B cell (primary cell): Measurements from ENCODE around the gene TMIE. TPM values are rescaled to one million over a fixed set of nuclear protein-coding genes. Genes with fewer than 3 reads are reported as not detected.

Experiments used
- ATAC-seq: fragments of 200-7000 bp; cut with Tn5 transposase; one replicate; pipeline ENCODE4 v1.10.0; 2021; ENCODE audit warnings: low read depth, mild to moderate bottlenecking, moderate number of reproducible peaks, moderate library complexity
- CTCF ChIA-PET: fragments of 350-600 bp; sonication (Branson Sonifier 250); formaldehyde crosslinking; loops from one replicate; lab custom pipeline; 2021; ENCODE audit warnings: antibody characterized with exemption, inconsistent platforms; lab: Charles Lee
- POLR2A ChIA-PET: fragments of 350-600 bp; sonication (Branson Sonifier 250); formaldehyde crosslinking; loops from one replicate; lab custom pipeline; 2021; ENCODE audit warnings: antibody characterized with exemption; lab: Charles Lee
- DNase-seq: peaks from one replicate; pipeline ENCODE4 v3.0.0; 2013
- H2AFZ ChIP-seq: 2 replicates; pipeline ENCODE4 v1.6.1; 2012; ENCODE audit warnings: mild to moderate bottlenecking, low read depth, low read length; ENCODE audit not compliant: insufficient read depth, poor library complexity, severe bottlenecking
- H3K27ac ChIP-seq, 2 donors: 1 replicate in 1 of 2; 2 replicates in 1 of 2; pipeline ENCODE4 v1.5.1; 2012 to 2013; ENCODE audit warnings: low read length in 2 of 2, mild to moderate bottlenecking in 2 of 2, moderate library complexity in 1 of 2
- H3K27me3 ChIP-seq, 4 experiments: fragments of 200-600 bp in 1 of 4; sonication (generic) in 1 of 4; replicated peaks in 1 of 4; 1 replicate in 2 of 4; 2 replicates in 2 of 4; pipeline versions ENCODE4 v1.6.1 to v1.7.0; 2013 to 2016; ENCODE audit warnings: low read length in 3 of 4, mild to moderate bottlenecking in 2 of 4, mixed read lengths in 1 of 4, moderate library complexity in 1 of 4; ENCODE audit not compliant: insufficient read depth in 4 of 4, control insufficient read depth in 3 of 4; ENCODE audit errors: control extremely low read depth in 1 of 4
- H3K36me3 ChIP-seq, 2 experiments: replicated peaks in 1 of 2; 1 replicate in 1 of 2; 2 replicates in 1 of 2; pipeline versions ENCODE4 v1.6.1 to v1.7.1; 2013; ENCODE audit warnings: low read length in 1 of 2; ENCODE audit not compliant: insufficient read depth in 2 of 2, control insufficient read depth in 1 of 2; ENCODE audit errors: control extremely low read depth in 1 of 2, extremely low read depth in 1 of 2
- H3K4me1 ChIP-seq, 2 donors: fragments of 200-600 bp in 1 of 2; sonication (generic) in 1 of 2; 1 replicate in 1 of 2; 2 replicates in 1 of 2; pipeline versions ENCODE4 v1.5.1 to v1.6.1; 2013 to 2017; ENCODE audit warnings: low read length in 2 of 2; ENCODE audit not compliant: control insufficient read depth in 2 of 2, insufficient read depth in 2 of 2
- H3K4me2 ChIP-seq: replicated peaks from 2 replicates; pipeline ENCODE3; 2012; ENCODE audit warnings: mild to moderate bottlenecking, low read depth, low read length; ENCODE audit not compliant: poor library complexity, severe bottlenecking
- H3K4me3 ChIP-seq, 5 experiments: fragments of 200-600 bp in 1 of 5; sonication (generic) in 1 of 5; 1 replicate in 3 of 5; 2 replicates in 2 of 5; pipeline versions ENCODE4 v1.5.1 to v1.7.0; 2011 to 2016; ENCODE audit warnings: low read length in 4 of 5, mild to moderate bottlenecking in 4 of 5, low read depth in 2 of 5, control low read depth in 1 of 5, moderate library complexity in 1 of 5; ENCODE audit not compliant: insufficient read depth in 1 of 5; ENCODE audit errors: control extremely low read depth in 1 of 5, extremely low read depth in 1 of 5
- H3K79me2 ChIP-seq: fragments of 200-600 bp; sonication (generic); one replicate; pipeline ENCODE4 v1.6.0; 2016; ENCODE audit warnings: low read length; ENCODE audit not compliant: control insufficient read depth, insufficient read depth
- H3K9ac ChIP-seq: fragments of 200-600 bp; sonication (generic); 2 replicates; pipeline ENCODE4 v1.6.1; 2017; ENCODE audit warnings: mild to moderate bottlenecking, low read length, moderate library complexity
- H3K9me3 ChIP-seq, 3 donors: one replicate each; pipeline versions ENCODE4 v1.6.1 to v1.7.1; 2013; ENCODE audit warnings: low read length in 2 of 3; ENCODE audit not compliant: control insufficient read depth in 2 of 3, insufficient read depth in 1 of 3; ENCODE audit errors: control extremely low read depth in 1 of 3
- H4K20me1 ChIP-seq: 2 replicates; pipeline ENCODE4 v1.6.0; 2012; ENCODE audit warnings: mild to moderate bottlenecking, low read length; ENCODE audit not compliant: insufficient read depth, control insufficient read depth, poor library complexity, severe bottlenecking
- H3K27ac Mint-ChIP-seq: one replicate; pipeline ENCODE4 v1.8.0; 2021; ENCODE audit warnings: mixed read lengths
- H3K27me3 Mint-ChIP-seq: one replicate; pipeline ENCODE4 v1.8.0; 2021; ENCODE audit warnings: mixed read lengths
- H3K4me1 Mint-ChIP-seq: one replicate; pipeline ENCODE4 v1.8.0; 2021; ENCODE audit warnings: mixed read lengths
- H3K4me3 Mint-ChIP-seq: one replicate; pipeline ENCODE4 v1.8.0; 2021; ENCODE audit warnings: mixed read lengths
- H3K9me3 Mint-ChIP-seq: one replicate; pipeline ENCODE4 v1.8.0; 2022; ENCODE audit warnings: mixed read lengths; ENCODE audit not compliant: insufficient read depth
- EZH2 ChIP-seq: IDR thresholded peaks from 2 replicates; pipeline ENCODE4 v1.6.1; 2012; ENCODE audit warnings: borderline replicate concordance, low read depth, mild to moderate bottlenecking, moderate library complexity, low read length; ENCODE audit not compliant: insufficient read depth, poor library complexity, severe bottlenecking
- WGBS: methylation state at CpG from one replicate; pipeline ENCODE4 v1.1.5; 2013; ENCODE audit warnings: missing lambda C conversion rate; ENCODE audit not compliant: insufficient coverage; 5-methylcytosine and 5-hydroxymethylcytosine counted together
- intact Hi-C: fragments of 100-400 bp; cut with micrococcal nuclease; formaldehyde crosslinking; loops from one replicate; pipeline ENCODE4 v1.10.0; 2022
- polyA plus RNA-seq: library from polyadenylated mRNA; depleted of rRNA; stranded (reverse); fragments of >200 nt; gene quantifications from 2 replicates; pipeline ENCODE4 v1.2.3, GENCODE V29; 2012
- total RNA-seq, 2 donors: library from RNA; stranded (reverse); fragments of 120-200 nt in 1 of 2; gene quantifications; 1 replicate in 1 of 2; 2 replicates in 1 of 2; pipeline versions ENCODE4 v1.2.3 to v1.2.4, GENCODE V29; 2013 to 2022
- TF ChIP-seq, protein P1 (sequence below): fragments of 200-600 bp; IDR thresholded peaks from one replicate; pipeline ENCODE4 v1.8.0; 2022; ENCODE audit warnings: antibody characterized with exemption, mild to moderate bottlenecking

Gene TMIE
- total and polyA plus RNA-seq, 2 donors (not counting 1 experiment from before 2014, with no cell fraction given), result not detected

DNA sequence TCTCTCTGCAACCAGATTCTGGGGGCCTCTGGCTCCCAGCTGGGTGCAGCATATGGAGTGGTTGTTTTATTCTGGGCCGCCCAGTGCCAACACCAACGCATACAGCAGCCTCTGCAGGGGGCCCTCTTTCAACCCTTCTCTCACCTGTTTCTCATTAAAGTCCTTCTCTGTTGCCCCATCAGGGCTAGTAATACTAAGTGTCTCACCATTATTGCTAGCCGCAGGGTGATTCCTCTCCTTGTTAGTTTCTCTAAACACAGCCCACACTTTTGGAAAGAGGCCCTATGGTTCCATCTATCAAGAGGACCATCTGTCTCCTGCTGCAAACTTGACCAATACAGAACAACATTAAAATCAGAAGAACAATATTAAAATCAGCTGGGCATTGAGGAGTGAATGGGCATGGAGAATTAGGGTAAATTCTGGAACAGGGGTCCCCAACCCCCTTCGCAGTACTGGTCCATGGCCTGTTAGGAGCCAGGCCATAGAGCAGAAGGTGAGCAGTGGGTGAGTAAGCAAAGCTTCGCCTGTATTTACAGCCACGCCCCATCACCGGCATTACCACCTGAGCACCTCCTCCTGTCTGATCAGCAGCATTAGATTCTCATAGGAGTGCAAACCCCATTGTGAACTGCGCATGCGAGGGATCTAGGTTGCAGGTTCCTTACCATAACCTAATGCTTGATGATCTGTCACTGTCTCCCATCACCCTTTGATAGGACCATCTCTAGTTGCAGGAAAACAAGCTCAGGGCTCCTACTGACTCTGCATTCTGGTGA, 44.2 kb upstream of the TMIE start:
- Histone ChIP-seq H3K4me1 (peaks cover 0 to 4% of the 10 kb centered on the region in 2 donors), H3K27ac (no peak overlapping the region), H3K4me3 (no peak overlapping the region), H3K36me3 (no peaks in the 10 kb centered on the region), H3K27me3 (peaks cover 0 to 4% (median 1%) of the 10 kb centered on the region in 4 experiments), H4K20me1 (no peaks in the 10 kb centered on the region), H3K9ac (no peak overlapping the region), H3K79me2 (no peaks in the 10 kb centered on the region), H2AFZ (no peak overlapping the region), H3K4me2 (no peak overlapping the region), H3K9me3 (peaks cover 0 to 5% (median 4%) of the 10 kb centered on the region in 3 donors)
- H3K4me3 Mint-ChIP-seq, result no peak overlapping the region
- H3K27me3 Mint-ChIP-seq, result peaks cover 19% of the 10 kb centered on the region
- no peak for ATAC-seq
- no peak overlapping the region for H3K27ac Mint-ChIP-seq
- peaks cover 6% of the 10 kb centered on the region for H3K9me3 Mint-ChIP-seq
- no peak for TF ChIP-seq EZH2
- TF ChIP-seq, protein P1, sequence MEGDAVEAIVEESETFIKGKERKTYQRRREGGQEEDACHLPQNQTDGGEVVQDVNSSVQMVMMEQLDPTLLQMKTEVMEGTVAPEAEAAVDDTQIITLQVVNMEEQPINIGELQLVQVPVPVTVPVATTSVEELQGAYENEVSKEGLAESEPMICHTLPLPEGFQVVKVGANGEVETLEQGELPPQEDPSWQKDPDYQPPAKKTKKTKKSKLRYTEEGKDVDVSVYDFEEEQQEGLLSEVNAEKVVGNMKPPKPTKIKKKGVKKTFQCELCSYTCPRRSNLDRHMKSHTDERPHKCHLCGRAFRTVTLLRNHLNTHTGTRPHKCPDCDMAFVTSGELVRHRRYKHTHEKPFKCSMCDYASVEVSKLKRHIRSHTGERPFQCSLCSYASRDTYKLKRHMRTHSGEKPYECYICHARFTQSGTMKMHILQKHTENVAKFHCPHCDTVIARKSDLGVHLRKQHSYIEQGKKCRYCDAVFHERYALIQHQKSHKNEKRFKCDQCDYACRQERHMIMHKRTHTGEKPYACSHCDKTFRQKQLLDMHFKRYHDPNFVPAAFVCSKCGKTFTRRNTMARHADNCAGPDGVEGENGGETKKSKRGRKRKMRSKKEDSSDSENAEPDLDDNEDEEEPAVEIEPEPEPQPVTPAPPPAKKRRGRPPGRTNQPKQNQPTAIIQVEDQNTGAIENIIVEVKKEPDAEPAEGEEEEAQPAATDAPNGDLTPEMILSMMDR, result no peak
- peaks cover 19% of the 10 kb centered on the region for H3K4me1 Mint-ChIP-seq
- WGBS, result 98% methylated on average over 7 of the region's 9 CpGs
- intact Hi-C loops, result no loop called here
- POLR2A ChIA-PET, result no interaction called here
- CTCF ChIA-PET, result no interaction called here
- DNase-seq, result no peak

DNA sequence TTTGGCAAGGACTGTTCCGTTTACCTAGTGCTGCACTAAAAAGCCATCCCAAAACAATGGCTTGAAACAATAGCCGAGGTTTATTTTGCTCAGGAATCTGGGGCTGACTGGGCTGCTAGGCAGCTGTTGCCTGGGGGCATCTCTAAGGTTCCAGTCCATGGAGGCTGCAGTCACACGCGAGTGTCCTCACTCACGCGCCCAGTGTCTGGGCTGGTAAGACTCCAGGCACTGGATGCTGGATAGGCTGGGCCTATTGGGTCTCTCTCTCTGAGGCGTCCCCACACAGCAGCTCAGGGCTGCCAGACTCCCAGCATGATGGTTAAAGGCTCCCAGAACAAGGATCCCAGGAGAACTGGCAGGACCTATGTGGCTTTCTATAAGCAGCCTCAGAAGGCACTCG, 41.9 kb upstream of the TMIE start:
- Histone ChIP-seq H3K4me1 (peaks cover 0 to 4% of the 10 kb centered on the region in 2 donors), H3K4me2 (no peak overlapping the region), H2AFZ (no peak overlapping the region), H3K27me3 (peaks cover 0 to 4% (median 1%) of the 10 kb centered on the region in 4 experiments), H3K27ac (no peak overlapping the region), H3K36me3 (no peaks in the 10 kb centered on the region), H3K4me3 (no peak overlapping the region), H3K9me3 (peaks cover 0 to 4% (median 0%) of the 10 kb centered on the region in 3 donors), H3K9ac (no peak overlapping the region), H4K20me1 (no peaks in the 10 kb centered on the region), H3K79me2 (no peaks in the 10 kb centered on the region)
- TF ChIP-seq EZH2, result no peak
- H3K4me3 Mint-ChIP-seq, result no peak overlapping the region
- H3K27me3 Mint-ChIP-seq, result peaks cover 20% of the 10 kb centered on the region
- ATAC-seq, result no peak
- DNase-seq, result no peak
- WGBS, result 95% methylated on average over 8 of the region's 8 CpGs
- ChIA-PET CTCF (no interaction called here), POLR2A (no interaction called here)
- peaks cover 2% of the 10 kb centered on the region for H3K9me3 Mint-ChIP-seq
- H3K27ac Mint-ChIP-seq, result no peak overlapping the region
- intact Hi-C loops, result no loop called here
- peaks cover 19% of the 10 kb centered on the region for H3K4me1 Mint-ChIP-seq
